ES-I3 (cell line): Measurements from ENCODE around the gene PHLDA3.

Experiments
- H3K36me3 ChIP-seq: 2 replicates; pipeline ENCODE4 v1.6.1; 2013; ENCODE audit warnings: mild to moderate bottlenecking, low read length, control low read depth, moderate library complexity; ENCODE audit not compliant: insufficient read depth
- H3K4me1 ChIP-seq: 2 replicates; pipeline ENCODE4 v1.6.1; 2013; ENCODE audit warnings: mild to moderate bottlenecking, control low read depth, low read length; ENCODE audit not compliant: insufficient read depth
- H3K9ac ChIP-seq: 2 replicates; pipeline ENCODE4 v1.6.1; 2013; ENCODE audit warnings: low read depth, mild to moderate bottlenecking, low read length, moderate library complexity
- H3K9me3 ChIP-seq: 2 replicates; pipeline ENCODE4 v1.6.1; 2013; ENCODE audit warnings: mild to moderate bottlenecking, low read length, moderate library complexity; ENCODE audit not compliant: control insufficient read depth, insufficient read depth

The PHLDA3 gene

GRCh38 chr1:201427963-201428362, 41.0 kb downstream of the PHLDA3 start:
- H3K4me1 ChIP-seq: peaks cover 11% of the 10 kb centered on the region; the same call in 1 of the 2 replicates
- no peaks in the 10 kb centered on the region for H3K36me3 ChIP-seq
- H3K9ac ChIP-seq: no peak overlapping the region
- H3K9me3 ChIP-seq: no peaks in the 10 kb centered on the region; the same call in 1 of the 2 replicates

- Histone ChIP-seq H3K9ac (no peak overlapping the region), H3K4me1 (peaks cover 9% of the 10 kb centered on the region; the same call in 1 of the 2 replicates), H3K9me3 (no peaks in the 10 kb centered on the region; the same call in 1 of the 2 replicates), H3K36me3 (no peaks in the 10 kb centered on the region)
Observed at GRCh38 chr1:201426479-201427310, 42.3 kb downstream of the PHLDA3 start.

- H3K9ac ChIP-seq: no peak overlapping the region
- no peaks in the 10 kb centered on the region; the same call in 1 of the 2 replicates for H3K9me3 ChIP-seq
- no peaks in the 10 kb centered on the region for H3K36me3 ChIP-seq
- peaks cover 15% of the 10 kb centered on the region; the same call in 1 of the 2 replicates for H3K4me1 ChIP-seq
Observed at GRCh38 chr1:201424146-201424545, 44.8 kb downstream of the PHLDA3 start.

- Histone ChIP-seq H3K9ac (no peak overlapping the region), H3K4me1 (peaks cover 15% of the 10 kb centered on the region; the same call in 1 of the 2 replicates), H3K9me3 (no peaks in the 10 kb centered on the region; the same call in 1 of the 2 replicates)
Observed at GRCh38 chr1:201423655-201424054, 45.3 kb downstream of the PHLDA3 start.

GRCh38 chr1:201422436-201423030, 46.5 kb downstream of the PHLDA3 start:
- Histone ChIP-seq H3K9me3 (no peaks in the 10 kb centered on the region; the same call in 1 of the 2 replicates), H3K36me3 (no peaks in the 10 kb centered on the region), H3K9ac (no peak overlapping the region), H3K4me1 (peaks cover 15% of the 10 kb centered on the region; the same call in 1 of the 2 replicates)

More at GRCh38 chr1:201423655-201424054, 45.3 kb downstream of the PHLDA3 start:
- H3K36me3 ChIP-seq: no peaks in the 10 kb centered on the region

- Histone ChIP-seq H3K9ac (no peak overlapping the region), H3K4me1 (peaks cover 15% of the 10 kb centered on the region; the same call in 1 of the 2 replicates), H3K36me3 (no peaks in the 10 kb centered on the region)
Observed at GRCh38 chr1:201422026-201422425, 47.0 kb downstream of the PHLDA3 start.

GRCh38 chr1:201421041-201421440, 47.9 kb downstream of the PHLDA3 start:
- Histone ChIP-seq H3K36me3 (no peaks in the 10 kb centered on the region), H3K4me1 (peaks cover 15% of the 10 kb centered on the region; the same call in 1 of the 2 replicates), H3K9me3 (no peaks in the 10 kb centered on the region; the same call in 1 of the 2 replicates), H3K9ac (no peak overlapping the region)

More at GRCh38 chr1:201422026-201422425, 47.0 kb downstream of the PHLDA3 start:
- H3K9me3 ChIP-seq: no peaks in the 10 kb centered on the region; the same call in 1 of the 2 replicates

- Histone ChIP-seq H3K9ac (no peak overlapping the region), H3K36me3 (no peaks in the 10 kb centered on the region), H3K4me1 (peaks cover 15% of the 10 kb centered on the region; the same call in 1 of the 2 replicates), H3K9me3 (no peaks in the 10 kb centered on the region; the same call in 1 of the 2 replicates)
Observed at GRCh38 chr1:201420608-201421002, 48.4 kb downstream of the PHLDA3 start.

GRCh38 chr1:201419746-201420607, 49.0 kb downstream of the PHLDA3 start:
- Histone ChIP-seq H3K4me1 (peaks cover 15% of the 10 kb centered on the region; the same call in 1 of the 2 replicates), H3K36me3 (no peaks in the 10 kb centered on the region), H3K9ac (no peak overlapping the region), H3K9me3 (no peaks in the 10 kb centered on the region; the same call in 1 of the 2 replicates)

- H3K36me3 ChIP-seq: no peaks in the 10 kb centered on the region
- H3K4me1 ChIP-seq: peaks cover 15% of the 10 kb centered on the region; the same call in 1 of the 2 replicates
- H3K9me3 ChIP-seq: no peaks in the 10 kb centered on the region; the same call in none of the 2 replicates
- H3K9ac ChIP-seq: no peak overlapping the region
Observed at GRCh38 chr1:201419256-201419655, 49.7 kb downstream of the PHLDA3 start.

- H3K9ac ChIP-seq: no peak overlapping the region
- peaks cover 15% of the 10 kb centered on the region; the same call in 1 of the 2 replicates for H3K4me1 ChIP-seq
- H3K36me3 ChIP-seq: no peaks in the 10 kb centered on the region
- no peaks in the 10 kb centered on the region; the same call in none of the 2 replicates for H3K9me3 ChIP-seq
Observed at GRCh38 chr1:201418461-201418860, 50.5 kb downstream of the PHLDA3 start.
